GM19025 (cell line): ENCODE results near the gene ROGDI.
"Not testable (repeated sequence)": the region's sequence is repeated elsewhere in the genome, so short reads cannot be mapped to it uniquely, and the experiment has no call there.

Experiments
- ATAC-seq: cut with Tn5 transposase; IDR thresholded peaks from one replicate; pipeline ENCODE4 v1.9.1; 2021; ENCODE audit warnings: mild to moderate bottlenecking, low read depth, moderate library complexity; ENCODE audit not compliant: unreplicated experiment

Gene ROGDI

GRCh38 chr16:4795181-4795827, 7.1 kb downstream of the ROGDI start, which contains the start of gene SMIM22:
TSS of gene SMIM22 (plus strand) at chr16:4795369. CDS start at chr16:4795735, 366 bp downstream.
- no peak for ATAC-seq

- ATAC-seq, result no peak
These were observed 9.4 kb downstream of the ROGDI start for GRCh38 chr16:4792951-4793513.

GRCh38 chr16:4790871-4791270, 11.6 kb downstream of the ROGDI start:
- no peak for ATAC-seq

GRCh38 chr16:4790261-4790660, 12.2 kb downstream of the ROGDI start:
- ATAC-seq, result no peak

- no peak for ATAC-seq
These were observed 13.5 kb downstream of the ROGDI start for GRCh38 chr16:4788910-4789309.

- no peak for ATAC-seq
These were observed 13.9 kb downstream of the ROGDI start for GRCh38 chr16:4788489-4788889.

GRCh38 chr16:4787627-4788482, 14.6 kb downstream of the ROGDI start, which contains the start of gene SEPTIN12:
TSS of gene SEPTIN12 (minus strand) at chr16:4788345. CDS start at chr16:4787645, 700 bp downstream.
- no peak for ATAC-seq

- no peak for ATAC-seq
These were observed 15.4 kb downstream of the ROGDI start for GRCh38 chr16:4787068-4787467.

- no peak for ATAC-seq
These were observed 16.5 kb downstream of the ROGDI start for GRCh38 chr16:4785758-4786433.

- ATAC-seq, result not testable (repeated sequence)
These were observed 17.9 kb downstream of the ROGDI start for GRCh38 chr16:4784444-4784987.

GRCh38 chr16:4783951-4784336, 18.5 kb downstream of the ROGDI start:
- ATAC-seq, result no peak

- ATAC-seq, result no peak
These were observed 19.0 kb downstream of the ROGDI start for GRCh38 chr16:4783251-4783950.

GRCh38 chr16:4780235-4780634, 22.2 kb downstream of the ROGDI start:
- no peak for ATAC-seq

GRCh38 chr16:4778050-4778392, 24.4 kb downstream of the ROGDI start:
- no peak for ATAC-seq

- ATAC-seq, result no peak
These were observed 24.9 kb downstream of the ROGDI start for GRCh38 chr16:4777339-4778049.

GRCh38 chr16:4776141-4776705, 26.2 kb downstream of the ROGDI start:
- no peak for ATAC-seq

GRCh38 chr16:4775005-4775404, 27.4 kb downstream of the ROGDI start:
- ATAC-seq, result no peak

- ATAC-seq, result no peak
These were observed 30.1 kb downstream of the ROGDI start for GRCh38 chr16:4772351-4772750.

GRCh38 chr16:4771646-4772045, 30.8 kb downstream of the ROGDI start:
- no peak for ATAC-seq
